GM12801 (cell line): ENCODE data around the gene SPTB.

Source experiments
- CTCF ChIP-seq: IDR thresholded peaks from one replicate; pipeline ENCODE4 v1.5.1; 2011; ENCODE audit warnings: control low read depth; ENCODE audit not compliant: insufficient read length; ENCODE audit errors: extremely low read depth

SPTB gene

DNA sequence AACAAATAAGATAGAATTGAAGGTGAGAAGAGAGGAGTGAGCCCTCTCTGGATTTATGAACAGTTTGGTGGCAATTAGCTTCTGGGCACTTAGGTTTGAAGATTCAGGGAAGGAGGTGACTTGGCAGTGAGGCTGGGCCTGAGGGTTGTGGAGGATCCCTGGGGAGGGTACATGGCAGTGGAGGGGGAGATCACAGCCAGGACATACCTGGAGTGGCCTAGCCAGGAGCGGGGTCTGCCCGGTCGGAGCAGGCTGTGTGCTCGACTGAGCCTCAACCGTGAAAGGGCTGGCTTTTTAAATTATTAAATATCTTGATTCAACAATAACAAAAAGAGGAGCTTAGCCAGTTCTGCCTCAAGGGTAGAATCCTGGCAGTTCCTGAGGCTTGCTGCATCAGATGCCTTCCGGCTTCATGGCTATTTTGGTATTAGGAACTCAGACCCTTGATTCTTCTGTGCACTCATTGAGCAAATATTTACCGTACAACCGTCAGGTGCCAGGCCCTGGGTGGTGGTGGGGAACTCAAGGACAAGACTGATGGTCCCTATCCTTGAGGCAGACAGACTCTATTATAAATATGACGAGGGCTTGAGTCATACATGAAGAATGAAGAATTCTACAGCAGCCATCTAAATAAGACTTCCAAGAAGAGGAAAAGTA, 73.4 kb downstream of the SPTB start:
- no peak for TF ChIP-seq CTCF

GRCh38 chr14:64804754-64805260, 74.9 kb downstream of the SPTB start:
- no peak for TF ChIP-seq CTCF

DNA sequence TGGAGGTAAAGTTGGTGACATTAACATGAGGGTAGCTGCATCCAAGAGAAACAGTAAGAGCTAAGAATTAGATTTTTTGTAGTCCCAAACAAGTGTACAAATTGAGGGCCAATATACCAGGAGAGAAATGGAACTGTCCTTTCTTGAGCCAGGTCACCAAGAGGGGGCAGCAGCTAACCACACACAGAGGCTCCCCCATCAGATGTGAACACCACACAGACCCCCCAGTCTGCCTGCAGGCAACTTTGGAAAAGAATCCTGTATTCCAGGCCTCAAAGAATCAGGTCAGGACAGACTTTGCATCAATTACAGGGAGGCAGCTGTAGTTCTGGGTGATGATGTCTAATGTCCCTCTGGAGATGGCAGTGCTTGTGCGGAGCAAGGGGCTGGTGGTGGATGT, 77.9 kb downstream of the SPTB start:
- TF ChIP-seq CTCF = no peak

DNA sequence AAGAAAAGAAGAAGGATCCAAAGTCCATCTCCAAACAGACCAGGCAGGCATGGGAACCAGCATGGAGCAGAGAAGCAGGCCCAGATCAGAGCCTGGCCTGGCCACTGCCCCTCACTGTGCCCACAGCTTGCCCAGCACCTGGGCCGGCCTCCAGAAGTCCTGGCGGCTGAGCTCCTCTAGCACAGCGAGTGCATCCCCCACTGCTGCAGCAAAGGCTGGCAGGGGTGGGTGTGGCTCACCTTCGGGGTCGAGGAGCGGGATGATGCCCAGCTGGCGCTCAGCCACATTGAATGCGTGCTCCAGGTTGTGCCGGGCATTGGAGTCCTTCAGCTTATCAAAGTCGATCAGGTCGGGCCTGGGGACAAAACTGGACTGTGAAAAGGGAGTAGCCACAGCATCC, 78.7 kb downstream of the SPTB start:
- no peak for TF ChIP-seq CTCF

GRCh38 chr14:64800000-64800399, 79.7 kb downstream of the SPTB start:
- TF ChIP-seq CTCF = no peak

GRCh38 chr14:64799555-64799954, 80.2 kb downstream of the SPTB start:
- TF ChIP-seq CTCF = no peak

DNA sequence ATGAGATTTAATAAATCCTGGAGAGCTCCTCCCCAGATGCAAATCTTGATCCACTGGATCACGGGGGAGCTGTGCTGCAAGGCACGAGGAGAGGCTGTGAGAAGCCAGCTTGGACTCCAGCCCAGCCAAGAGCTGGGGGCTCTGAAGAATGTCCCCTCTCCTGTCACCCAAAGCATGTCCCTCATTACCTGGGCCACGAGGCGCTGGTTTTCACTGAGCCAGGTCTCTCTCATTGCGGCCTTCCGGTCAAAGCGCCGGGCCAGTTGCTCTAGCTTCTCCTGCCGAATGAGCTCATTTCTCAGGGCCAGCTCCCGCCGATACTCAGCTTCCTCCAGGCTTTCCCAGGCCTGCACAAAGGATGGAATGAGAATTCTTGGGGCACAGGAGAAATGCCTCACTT, 83.3 kb downstream of the SPTB start:
- TF ChIP-seq CTCF = no peak

DNA sequence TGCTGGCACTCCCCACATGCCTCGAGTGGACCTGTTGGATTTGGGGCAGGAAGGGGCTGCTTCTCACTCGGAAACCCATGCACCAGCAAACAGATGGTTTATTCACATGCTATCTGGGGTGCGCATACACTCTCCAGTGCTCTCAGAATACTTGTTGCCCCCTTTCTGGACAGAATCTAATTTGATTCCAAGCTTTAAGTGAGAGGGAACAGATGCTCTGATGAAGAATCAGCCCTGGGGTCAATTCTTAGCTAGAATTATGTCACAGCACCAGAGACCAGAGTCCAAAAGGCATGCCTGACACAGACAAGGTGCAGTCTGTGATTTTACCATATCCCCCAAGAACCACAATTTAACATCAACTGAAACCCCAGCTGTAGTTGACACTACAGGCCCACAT, 83.8 kb downstream of the SPTB start:
- TF ChIP-seq CTCF = no peak
